Gastroesophageal sphincter (tissue), 3 donors: ENCODE results near the gene CTSK.

Experiments used
- CTCF ChIP-seq, 4 experiments: fragments of 200-600 bp in 2 of 4; fragments of 450-650 bp in 2 of 4; sonication (generic) in 1 of 4; IDR thresholded peaks; one replicate each; pipeline ENCODE4 v1.5.1; 2017 to 2019; ENCODE audit warnings: antibody characterized with exemption in 4 of 4, mild to moderate bottlenecking in 2 of 4, moderate library complexity in 2 of 4
- POLR2A ChIP-seq, 2 donors: fragments of 450-650 bp; IDR thresholded peaks; one replicate each; pipeline ENCODE4 v1.6.1; 2017; ENCODE audit warnings: antibody characterized with exemption in 2 of 2, mild to moderate bottlenecking in 2 of 2, moderate library complexity in 1 of 2
- POLR2AphosphoS5 ChIP-seq: sonication (generic); formaldehyde crosslinking; IDR thresholded peaks from one replicate; pipeline ENCODE4 v1.6.1; 2017; ENCODE audit warnings: antibody characterized with exemption

- no peak for TF ChIP-seq CTCF (IDR thresholded peaks at IDR 0.05)
- no peak for TF ChIP-seq POLR2A (IDR thresholded peaks at IDR 0.05)
- no peak for TF ChIP-seq POLR2AphosphoS5
Measured at GRCh38 chr1:150793221-150793620, 14.8 kb downstream of the CTSK start.
